Parathyroid adenoma (tissue), 2 donors: ENCODE results near the gene BCAT1.

Source experiments
- H2AFZ ChIP-seq: fragments of 300-600 bp; sonication (generic); one replicate; pipeline ENCODE4 v1.7.0; 2017; ENCODE audit warnings: antibody characterized with exemption, mild to moderate bottlenecking
- H3K27ac ChIP-seq: fragments of 300-600 bp; sonication (generic); one replicate; pipeline ENCODE4 v1.7.0; 2017
- H3K27me3 ChIP-seq: fragments of 300-600 bp; sonication (generic); one replicate; pipeline ENCODE4 v1.7.0; 2017; ENCODE audit warnings: low read length; ENCODE audit not compliant: control insufficient read depth, insufficient read depth
- H3K36me3 ChIP-seq: fragments of 300-600 bp; sonication (generic); one replicate; pipeline ENCODE4 v1.7.0; 2017; ENCODE audit warnings: low read length; ENCODE audit not compliant: control insufficient read depth, insufficient read depth
- H3K4me1 ChIP-seq: fragments of 300-600 bp; sonication (generic); one replicate; pipeline ENCODE4 v1.7.0; 2017; ENCODE audit warnings: control low read depth
- H3K4me2 ChIP-seq: fragments of 300-600 bp; sonication (generic); one replicate; pipeline ENCODE4 v1.7.0; 2017; ENCODE audit warnings: low read length
- H3K4me3 ChIP-seq: fragments of 300-600 bp; sonication (generic); one replicate; pipeline ENCODE4 v1.7.0; 2017; ENCODE audit warnings: low read depth, low read length
- H3K79me2 ChIP-seq: fragments of 300-600 bp; sonication (generic); one replicate; pipeline ENCODE4 v1.7.0; 2017; ENCODE audit warnings: control low read depth
- H3K9ac ChIP-seq: fragments of 300-600 bp; sonication (generic); one replicate; pipeline ENCODE4 v1.7.0; 2017; ENCODE audit warnings: mild to moderate bottlenecking
- H3K9me3 ChIP-seq: fragments of 300-600 bp; sonication (generic); one replicate; pipeline ENCODE4 v1.7.0; 2017; ENCODE audit warnings: low read length; ENCODE audit not compliant: control insufficient read depth
- TF ChIP-seq, protein P1 (sequence below): fragments of 300-600 bp; sonication (generic); IDR thresholded peaks from one replicate; pipeline ENCODE4 v1.7.0; 2017; ENCODE audit warnings: antibody characterized with exemption, mild to moderate bottlenecking
- donor health status: primary hyperparathyroidism.

The BCAT1 gene

DNA sequence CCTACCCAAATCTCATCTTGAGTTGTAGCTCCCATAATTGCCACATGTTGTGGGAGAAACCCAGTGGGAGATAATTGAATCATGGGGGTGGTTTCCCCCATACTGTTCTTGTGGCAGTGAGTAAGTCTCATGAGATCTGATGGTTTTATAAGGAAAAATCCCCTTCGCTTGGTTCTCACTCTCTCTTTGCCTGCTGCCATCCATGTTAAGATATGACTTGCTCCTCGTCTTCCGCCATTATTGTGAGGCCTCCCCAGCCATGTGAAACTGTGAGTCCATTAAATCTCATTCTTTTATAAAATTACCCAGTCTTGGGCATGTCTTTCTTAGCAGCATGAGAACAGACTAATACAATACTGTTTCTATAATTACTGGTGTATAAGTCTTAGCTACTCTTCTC is 6.5 kb upstream of the BCAT1 start:
- no peak overlapping the region for H3K9ac ChIP-seq
- no peak overlapping the region for H3K4me3 ChIP-seq
- no peak overlapping the region for H3K27ac ChIP-seq
- H3K79me2 ChIP-seq = no peaks in the 10 kb centered on the region
- no peaks in the 10 kb centered on the region for H3K9me3 ChIP-seq
- TF ChIP-seq, protein P1, sequence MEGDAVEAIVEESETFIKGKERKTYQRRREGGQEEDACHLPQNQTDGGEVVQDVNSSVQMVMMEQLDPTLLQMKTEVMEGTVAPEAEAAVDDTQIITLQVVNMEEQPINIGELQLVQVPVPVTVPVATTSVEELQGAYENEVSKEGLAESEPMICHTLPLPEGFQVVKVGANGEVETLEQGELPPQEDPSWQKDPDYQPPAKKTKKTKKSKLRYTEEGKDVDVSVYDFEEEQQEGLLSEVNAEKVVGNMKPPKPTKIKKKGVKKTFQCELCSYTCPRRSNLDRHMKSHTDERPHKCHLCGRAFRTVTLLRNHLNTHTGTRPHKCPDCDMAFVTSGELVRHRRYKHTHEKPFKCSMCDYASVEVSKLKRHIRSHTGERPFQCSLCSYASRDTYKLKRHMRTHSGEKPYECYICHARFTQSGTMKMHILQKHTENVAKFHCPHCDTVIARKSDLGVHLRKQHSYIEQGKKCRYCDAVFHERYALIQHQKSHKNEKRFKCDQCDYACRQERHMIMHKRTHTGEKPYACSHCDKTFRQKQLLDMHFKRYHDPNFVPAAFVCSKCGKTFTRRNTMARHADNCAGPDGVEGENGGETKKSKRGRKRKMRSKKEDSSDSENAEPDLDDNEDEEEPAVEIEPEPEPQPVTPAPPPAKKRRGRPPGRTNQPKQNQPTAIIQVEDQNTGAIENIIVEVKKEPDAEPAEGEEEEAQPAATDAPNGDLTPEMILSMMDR = no peak
- no peaks in the 10 kb centered on the region for H3K27me3 ChIP-seq
- H2AFZ ChIP-seq = no peak overlapping the region
- H3K4me2 ChIP-seq = no peak overlapping the region
- no peaks in the 10 kb centered on the region for H3K4me1 ChIP-seq
- H3K36me3 ChIP-seq = no peaks in the 10 kb centered on the region

DNA sequence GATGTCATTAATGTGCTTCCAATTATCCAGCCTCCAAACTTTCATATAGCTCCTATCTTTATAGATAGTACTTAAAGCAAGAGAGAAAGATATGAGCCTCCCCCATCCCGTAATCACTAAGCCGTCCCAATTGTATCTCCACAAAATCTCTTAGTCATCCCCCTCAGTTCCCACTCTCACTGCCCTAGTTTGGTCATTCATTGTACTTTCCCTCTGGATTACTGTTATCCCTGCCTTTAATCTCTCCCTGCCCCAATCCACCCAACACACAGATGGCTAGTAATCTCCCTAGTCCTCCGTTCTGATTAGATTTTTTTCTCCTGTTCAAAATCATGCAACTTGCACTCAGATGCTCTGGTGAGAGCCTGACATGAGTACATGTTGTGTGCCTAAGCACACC is 5.4 kb upstream of the BCAT1 start:
- H2AFZ ChIP-seq = no peak overlapping the region
- TF ChIP-seq, protein P1 = no peak

DNA sequence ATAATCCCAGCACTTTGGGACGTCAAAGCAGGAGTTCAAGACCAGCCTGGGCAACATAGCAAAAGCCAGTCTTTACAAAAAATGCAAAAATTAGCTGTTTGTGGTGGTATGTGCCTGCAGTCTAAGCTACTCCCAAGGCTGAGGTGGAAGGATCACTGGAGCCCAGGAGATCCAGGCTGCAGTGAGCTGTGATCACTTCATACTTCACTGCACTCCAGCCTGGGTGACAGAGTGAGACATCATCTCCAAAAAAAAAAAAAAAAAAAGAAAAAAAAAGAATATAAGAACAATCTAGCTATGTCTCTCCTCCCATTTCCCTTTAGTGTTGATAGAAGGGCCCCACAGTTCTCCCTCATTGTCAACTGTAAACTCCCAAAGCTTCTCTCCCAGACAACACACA is 3.5 kb upstream of the BCAT1 start:
- Histone ChIP-seq H3K4me2 (no peak overlapping the region), H3K4me3 (no peak overlapping the region), H3K9ac (no peak overlapping the region), H3K9me3 (no peaks in the 10 kb centered on the region), H3K4me1 (no peaks in the 10 kb centered on the region), H3K27me3 (peaks cover 3% of the 10 kb centered on the region), H3K36me3 (no peaks in the 10 kb centered on the region), H3K27ac (no peak overlapping the region), H3K79me2 (no peaks in the 10 kb centered on the region), H2AFZ (no peak overlapping the region)
- TF ChIP-seq, protein P1 = no peak

More for the DNA sequence above, 5.4 kb upstream of the BCAT1 start:
- H3K4me2 ChIP-seq = no peak overlapping the region
- no peaks in the 10 kb centered on the region for H3K4me1 ChIP-seq
- H3K9me3 ChIP-seq = no peaks in the 10 kb centered on the region
- H3K27me3 ChIP-seq = no peaks in the 10 kb centered on the region
- no peak overlapping the region for H3K9ac ChIP-seq
- no peaks in the 10 kb centered on the region for H3K36me3 ChIP-seq
- H3K79me2 ChIP-seq = no peaks in the 10 kb centered on the region
- H3K27ac ChIP-seq = no peak overlapping the region
- no peak overlapping the region for H3K4me3 ChIP-seq

DNA sequence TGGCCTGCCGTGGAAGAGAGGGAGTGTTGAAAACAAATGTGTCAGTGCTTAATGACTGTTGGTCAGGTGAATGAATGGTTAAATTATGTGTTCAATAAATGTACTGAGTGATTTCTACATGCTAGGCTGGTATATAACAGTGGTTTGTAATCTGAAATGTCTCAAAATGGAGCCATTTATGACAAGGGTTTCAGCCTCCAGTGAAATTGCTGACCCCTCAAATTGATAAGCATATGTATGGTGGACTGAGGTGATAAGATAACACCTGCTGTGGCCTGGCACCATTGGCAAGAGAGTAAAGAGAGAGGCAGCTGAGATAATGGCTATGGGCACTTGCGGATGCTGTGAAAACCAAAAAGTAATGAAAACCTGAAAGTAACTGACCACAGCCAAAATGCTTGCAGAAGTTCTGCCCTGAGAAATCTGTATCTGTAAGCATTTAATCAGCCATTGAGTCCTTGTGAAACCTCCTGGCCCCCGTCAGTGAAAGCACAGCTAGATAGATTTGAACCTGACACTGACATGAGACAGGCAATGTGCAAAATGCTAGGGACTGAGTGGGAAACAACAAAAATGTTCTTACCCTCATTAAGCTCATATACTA is 1.4 kb upstream of the BCAT1 start:
- Histone ChIP-seq H3K4me3 (no peak overlapping the region), H3K36me3 (no peaks in the 10 kb centered on the region), H3K9ac (no peak overlapping the region), H3K27me3 (peaks cover 6% of the 10 kb centered on the region), H2AFZ (no peak overlapping the region), H3K9me3 (no peaks in the 10 kb centered on the region), H3K4me1 (no peaks in the 10 kb centered on the region), H3K4me2 (no peak overlapping the region), H3K79me2 (no peaks in the 10 kb centered on the region), H3K27ac (no peak overlapping the region)
- TF ChIP-seq, protein P1 = no peak

DNA sequence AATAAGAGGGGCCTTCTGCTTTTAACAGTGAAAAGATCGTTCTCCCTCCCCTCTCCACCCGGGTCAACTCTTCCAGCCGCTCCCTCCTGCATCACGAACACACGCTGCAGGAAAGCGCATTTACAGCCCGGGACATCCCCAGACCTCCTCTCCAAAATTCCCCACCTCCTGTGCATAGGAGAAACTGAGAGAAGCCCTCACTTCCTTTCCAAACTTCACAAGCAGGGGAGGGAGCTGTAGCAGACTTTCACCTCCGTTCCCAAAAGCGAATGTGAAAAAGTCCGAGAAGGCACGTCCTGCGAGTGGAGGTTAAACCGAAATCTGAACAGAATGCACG is 513 bp downstream of the BCAT1 start:
- TF ChIP-seq, protein P1 = no peak
- H3K4me3 ChIP-seq = peak overlapping the region; percentile 54
- H3K36me3 ChIP-seq = no peaks in the 10 kb centered on the region
- H3K4me1 ChIP-seq = no peaks in the 10 kb centered on the region
- H3K27ac ChIP-seq = no peak overlapping the region
- H3K79me2 ChIP-seq = no peaks in the 10 kb centered on the region
- peak overlapping the region; percentile 56 for H2AFZ ChIP-seq
- no peak overlapping the region for H3K9ac ChIP-seq
- peaks cover 6% of the 10 kb centered on the region for H3K27me3 ChIP-seq
- peak overlapping the region; percentile 63 for H3K4me2 ChIP-seq
- no peaks in the 10 kb centered on the region for H3K9me3 ChIP-seq
